H1 (cell line): ENCODE results near the gene UTP25. TPM values are rescaled to one million over a fixed set of nuclear protein-coding genes. Genes with fewer than 3 reads are reported as not detected.
A peak's percentile ranks its signal among the peaks of the same experiment; 100 is the strongest.

Experiments used
- CTCF ChIA-PET: fragments of 300-600 bp; sonication (Branson Sonifier 250); formaldehyde crosslinking; loops from one replicate; lab custom pipeline; 2021; ENCODE audit not compliant: partially characterized antibody; lab: Charles Lee
- POLR2A ChIA-PET: fragments of 300-600 bp; sonication (Branson Sonifier 250); formaldehyde crosslinking; loops from one replicate; lab custom pipeline; 2021; ENCODE audit warnings: inconsistent platforms; ENCODE audit not compliant: partially characterized antibody; lab: Charles Lee
- DNase-seq, 2 experiments: peaks; one replicate each; pipeline versions ENCODE4 v3.0.0 to v3.0.0-alpha.2; 2010 to 2022; ENCODE audit warnings: low spot score in 2 of 2, low read depth in 1 of 2, mixed read lengths in 1 of 2
- FAIRE-seq: peaks from 2 replicates; lab custom pipeline; 2011; peaks lifted over from hg19 to GRCh38; lab: Jason Lieb, UNC
- H2AFZ ChIP-seq: 2 replicates; pipeline ENCODE4 v1.8.1; 2012; ENCODE audit warnings: low read length, inconsistent platforms
- H2AK5ac ChIP-seq: 2 replicates; pipeline ENCODE4 v1.6.1; 2013; ENCODE audit warnings: low read depth, low read length
- H2BK120ac ChIP-seq: replicated peaks from 2 replicates; pipeline ENCODE3; 2013; ENCODE audit warnings: low read depth, low read length, inconsistent platforms
- H2BK12ac ChIP-seq: 2 replicates; pipeline ENCODE4 v1.6.1; 2013; ENCODE audit warnings: low read depth, low read length
- H2BK15ac ChIP-seq: 2 replicates; pipeline ENCODE4 v1.6.1; 2013; ENCODE audit warnings: low read length
- H2BK20ac ChIP-seq: 2 replicates; pipeline ENCODE4 v1.6.1; 2013; ENCODE audit warnings: low read length
- H2BK5ac ChIP-seq: 2 replicates; pipeline ENCODE4 v1.6.1; 2013; ENCODE audit warnings: low read depth, low read length
- H3K14ac ChIP-seq: 2 replicates; pipeline ENCODE4 v1.6.1; 2013; ENCODE audit warnings: inconsistent platforms; ENCODE audit not compliant: insufficient read length
- H3K18ac ChIP-seq: 2 replicates; pipeline ENCODE4 v1.6.1; 2013; ENCODE audit warnings: low read length; ENCODE audit errors: extremely low read depth
- H3K23ac ChIP-seq: 2 replicates; pipeline ENCODE4 v1.6.1; 2013; ENCODE audit warnings: inconsistent platforms; ENCODE audit not compliant: insufficient read length
- H3K23me2 ChIP-seq: 2 replicates; pipeline ENCODE4 v1.6.1; 2013; ENCODE audit warnings: low read depth, low read length
- H3K27ac ChIP-seq: 2 replicates; pipeline ENCODE4 v1.6.1; 2011; ENCODE audit warnings: low read depth, low read length, inconsistent platforms
- H3K27me3 ChIP-seq, 4 experiments: replicated peaks in 1 of 4; 1 replicate in 1 of 4; 2 replicates in 3 of 4; pipeline versions ENCODE4 v1.6.1 to v1.8.1; 2011 to 2013; ENCODE audit warnings: low read length in 3 of 4, mild to moderate bottlenecking in 3 of 4, inconsistent platforms in 2 of 4, mixed read lengths in 2 of 4, moderate library complexity in 1 of 4; ENCODE audit not compliant: control insufficient read depth in 3 of 4, insufficient read depth in 3 of 4; ENCODE audit errors: extremely low read depth in 1 of 4
- H3K36me3 ChIP-seq, 4 experiments: 2 replicates each; pipeline versions ENCODE4 v1.6.1 to v1.8.1; 2011 to 2013; ENCODE audit warnings: mild to moderate bottlenecking in 4 of 4, low read length in 3 of 4, moderate library complexity in 2 of 4, control low read depth in 1 of 4, inconsistent platforms in 1 of 4; ENCODE audit not compliant: insufficient read depth in 4 of 4, control insufficient read depth in 2 of 4
- H3K4ac ChIP-seq: replicated peaks from 2 replicates; pipeline ENCODE3; 2013; ENCODE audit warnings: low read length, low read depth, mixed read lengths, inconsistent platforms; ENCODE audit not compliant: insufficient read length
- H3K4me1 ChIP-seq, 4 experiments: replicated peaks in 1 of 4; 1 replicate in 1 of 4; 2 replicates in 3 of 4; pipeline versions ENCODE4 v1.6.1 to v1.8.1; 2011 to 2013; ENCODE audit warnings: low read length in 3 of 4, inconsistent platforms in 2 of 4, mixed read lengths in 1 of 4; ENCODE audit not compliant: insufficient read depth in 4 of 4, control insufficient read depth in 3 of 4
- H3K4me2 ChIP-seq, 2 experiments: 2 replicates each; pipeline versions ENCODE4 v1.6.1 to v1.8.1; 2011 to 2013; ENCODE audit warnings: low read depth in 2 of 2, low read length in 2 of 2, control low read depth in 1 of 2, inconsistent platforms in 1 of 2, mild to moderate bottlenecking in 1 of 2; ENCODE audit not compliant: insufficient read depth in 1 of 2
- H3K4me3 ChIP-seq, 4 experiments: fragments of 200-600, 300-600 bp in 1 of 4; sonication (generic), shearing (Covaris generic), sonication (Bioruptor Twin) in 1 of 4; 2 replicates each; pipeline versions ENCODE4 v1.5.1 to v1.8.1; 2011 to 2016; ENCODE audit warnings: low read length in 4 of 4, low read depth in 3 of 4, control low read depth in 2 of 4, inconsistent platforms in 2 of 4, mild to moderate bottlenecking in 2 of 4, mixed read lengths in 1 of 4, moderate library complexity in 1 of 4; ENCODE audit not compliant: insufficient read depth in 2 of 4; ENCODE audit errors: extremely low read depth in 1 of 4
- H3K56ac ChIP-seq: replicated peaks from 2 replicates; pipeline ENCODE3; 2013; ENCODE audit warnings: low read depth, mild to moderate bottlenecking, mixed read lengths, low read length, inconsistent platforms; ENCODE audit not compliant: insufficient read length
- H3K79me1 ChIP-seq: 2 replicates; pipeline ENCODE4 v1.6.1; 2013; ENCODE audit warnings: low read depth, low read length, control low read depth
- H3K79me2 ChIP-seq, 2 experiments: 2 replicates each; pipeline versions ENCODE4 v1.6.1 to v1.8.1; 2012 to 2013; ENCODE audit warnings: low read length in 2 of 2, mild to moderate bottlenecking in 2 of 2, inconsistent platforms in 1 of 2; ENCODE audit not compliant: insufficient read depth in 2 of 2, control insufficient read depth in 1 of 2
- H3K9ac ChIP-seq, 4 experiments: replicated peaks in 1 of 4; 1 replicate in 1 of 4; 2 replicates in 3 of 4; pipeline versions ENCODE4 v1.6.1 to v1.8.1; 2011 to 2013; ENCODE audit warnings: low read depth in 3 of 4, low read length in 3 of 4, control low read depth in 2 of 4, mild to moderate bottlenecking in 2 of 4, moderate library complexity in 2 of 4, inconsistent platforms in 1 of 4; ENCODE audit errors: extremely low read depth in 1 of 4
- H3K9me3 ChIP-seq, 2 experiments: 2 replicates each; pipeline versions ENCODE4 v1.6.1 to v1.8.1; 2012 to 2013; ENCODE audit warnings: mild to moderate bottlenecking in 2 of 2, moderate library complexity in 2 of 2, control low read depth in 1 of 2, inconsistent platforms in 1 of 2, low read depth in 1 of 2, low read length in 1 of 2, mixed read lengths in 1 of 2; ENCODE audit not compliant: insufficient read depth in 2 of 2
- H4K20me1 ChIP-seq, 2 experiments: replicated peaks in 1 of 2; 2 replicates each; pipeline versions ENCODE3 to v1.8.1; 2011 to 2013; ENCODE audit warnings: inconsistent platforms in 2 of 2, low read length in 2 of 2, mild to moderate bottlenecking in 1 of 2; ENCODE audit not compliant: insufficient read depth in 2 of 2, control insufficient read depth in 1 of 2
- H4K5ac ChIP-seq: 2 replicates; pipeline ENCODE4 v1.6.1; 2013; ENCODE audit warnings: low read length, low read depth, mixed read lengths, inconsistent platforms; ENCODE audit not compliant: insufficient read length
- H4K8ac ChIP-seq: 2 replicates; pipeline ENCODE4 v1.8.0; 2013; ENCODE audit warnings: mild to moderate bottlenecking, moderate library complexity, low read length, inconsistent platforms; ENCODE audit not compliant: insufficient read depth; ENCODE audit errors: extremely low read depth
- H4K91ac ChIP-seq: replicated peaks from 2 replicates; pipeline ENCODE3; 2013; ENCODE audit warnings: low read length, mixed read lengths, inconsistent platforms; ENCODE audit not compliant: insufficient read length
- CHD1 ChIP-seq: IDR thresholded peaks from 2 replicates; pipeline ENCODE4 v1.6.1; 2012; ENCODE audit warnings: low read depth, low read length, improper control_type of control experiment
- POU5F1 ChIP-seq: IDR thresholded peaks from 2 replicates; pipeline ENCODE4 v1.6.1; 2011; ENCODE audit warnings: low read depth, mild to moderate bottlenecking, low read length, moderate library complexity
- SIX5 ChIP-seq: IDR thresholded peaks from 2 replicates; pipeline ENCODE4 v1.6.1; 2011; ENCODE audit warnings: mild to moderate bottlenecking, low read depth, low read length
- SP2 ChIP-seq: IDR thresholded peaks from 2 replicates; pipeline ENCODE4 v1.6.1; 2012; ENCODE audit warnings: mild to moderate bottlenecking, low read length, inconsistent platforms
- WGBS, 2 experiments: shearing (Covaris generic) in 1 of 2; methylation state at CpG; one replicate each; pipeline versions ENCODE4 v1.1.6 to v1.1.7; 2013 to 2015; ENCODE audit warnings: low lambda C conversion rate in 2 of 2, mixed read lengths in 2 of 2, inconsistent platforms in 1 of 2, low coverage in 1 of 2, missing lambda C conversion rate in 1 of 2; ENCODE audit not compliant: insufficient replicate concordance in 2 of 2, insufficient coverage in 1 of 2, insufficient read length in 1 of 2; ENCODE audit errors: extremely low coverage in 1 of 2, missing lambda C conversion rate in 1 of 2; 5-methylcytosine and 5-hydroxymethylcytosine counted together
- polyA plus RNA-seq, 7 experiments: library from polyadenylated mRNA; depleted of rRNA in 3 of 7; stranded (reverse) in 5 of 7; unstranded in 2 of 7; fragments of >200 nt in 5 of 7; fragments of 200-250 nt in 2 of 7; gene quantifications; 1 replicate in 5 of 7; 2 replicates in 1 of 7; 4 replicates in 1 of 7; pipeline versions ENCODE4 v1.2.1 to v1.2.3, GENCODE V29; 2011 to 2013; ENCODE audit warnings: missing spikeins in 2 of 7, mixed read lengths in 2 of 7
- total RNA-seq: library from RNA; stranded (reverse); fragmentation: NEBNext Ultra II Directional; extraction: Animal tissue kit (Norgen Biotek cat#: 25700); gene quantifications from 2 replicates; pipeline ENCODE4 v1.2.1, GENCODE V29; 2021

Gene UTP25
- total and polyA plus RNA-seq, 2 of the 8 experiments (the other 6 are each of a cell fraction or from before 2014, with no cell fraction given), result 4.0 to 7.6 TPM

GRCh38 chr1:209876078-209876800, 48.5 kb downstream of the UTP25 start:
- Histone ChIP-seq H2AFZ (peak overlapping the region; percentile 99; the same call in 1 of the 2 replicates), H3K56ac (no peak overlapping the region), H4K5ac (no peak overlapping the region), H2BK12ac (no peak overlapping the region), H3K79me1 (no peaks in the 10 kb centered on the region), H4K91ac (no peak overlapping the region), H3K27me3 (no peaks in the 10 kb centered on the region), H3K79me2 (no peaks in the 10 kb centered on the region), H3K4ac (no peak overlapping the region), H2AK5ac (no peak overlapping the region), H3K27ac (no peak overlapping the region), H3K36me3 (no peaks in the 10 kb centered on the region), H3K4me1 (no peaks in the 10 kb centered on the region; a peak in 1 of 7 replicates), H3K9me3 (no peaks in the 10 kb centered on the region), H3K4me3 (no peak overlapping the region), H3K23me2 (no peaks in the 10 kb centered on the region), H4K8ac (no peak overlapping the region), H3K14ac (no peak overlapping the region), H3K18ac (no peak overlapping the region), H3K9ac (no peak overlapping the region), H2BK120ac (no peak overlapping the region), H2BK15ac (no peak overlapping the region), H2BK5ac (no peak overlapping the region), H2BK20ac (no peak overlapping the region), H3K4me2 (no peak overlapping the region), H3K23ac (no peak overlapping the region), H4K20me1 (no peaks in the 10 kb centered on the region)
- 91% methylated on average over 6 of the region's 6 CpGs; no CpG with 5 or more reads in 1 of the 2 experiments for WGBS, 2 experiments
- CTCF ChIA-PET, result interaction anchor here (0.8 to 3.9 kb wide), 14 partner anchors 9 to 429 kb away, joined by 3 to 58 read pairs (median 4); partner anchors contain the start of gene SYT14
- FAIRE-seq, result no peak
- POLR2A ChIA-PET, result interaction anchor here (1.2 kb wide), 1 partner anchor 498 kb away, joined by 5 read pairs; no protein-coding TSS in a partner anchor
- no peak for DNase-seq
- TF ChIP-seq SIX5 (no peak), POU5F1 (no peak), CHD1 (no peak), SP2 (no peak)
